H9 (cell line): ENCODE results near the gene SCN11A. TPM values are rescaled to one million over a fixed set of nuclear protein-coding genes. Genes with fewer than 3 reads are reported as not detected.

Experiments
- DNase-seq: peaks from one replicate; pipeline ENCODE4 v3.0.0-alpha.2; 2017
- H2AFZ ChIP-seq: one replicate; pipeline ENCODE4 v1.6.1; 2013; ENCODE audit warnings: mild to moderate bottlenecking, low read length, control low read depth, moderate library complexity
- H2AK5ac ChIP-seq: 2 replicates; pipeline ENCODE4 v1.6.1; 2013; ENCODE audit warnings: low read length, control low read depth, mixed read lengths; ENCODE audit not compliant: insufficient read length
- H2BK120ac ChIP-seq: one replicate; pipeline ENCODE4 v1.6.1; 2013; ENCODE audit warnings: low read depth, mild to moderate bottlenecking, low read length, control low read depth, inconsistent platforms; ENCODE audit not compliant: poor library complexity, severe bottlenecking
- H2BK12ac ChIP-seq: 2 replicates; pipeline ENCODE4 v1.6.1; 2013; ENCODE audit warnings: low read length, control low read depth, mixed read lengths, low read depth; ENCODE audit not compliant: insufficient read length
- H2BK15ac ChIP-seq: 2 replicates; pipeline ENCODE4 v1.6.1; 2013; ENCODE audit warnings: low read depth, low read length, control low read depth
- H2BK20ac ChIP-seq: one replicate; pipeline ENCODE4 v1.6.1; 2013; ENCODE audit warnings: low read depth, mild to moderate bottlenecking, low read length, control low read depth, inconsistent platforms; ENCODE audit not compliant: poor library complexity, severe bottlenecking
- H2BK5ac ChIP-seq: 2 replicates; pipeline ENCODE4 v1.6.1; 2013; ENCODE audit warnings: low read length, control low read depth, mixed read lengths; ENCODE audit not compliant: insufficient read length
- H3K14ac ChIP-seq: 2 replicates; pipeline ENCODE4 v1.6.1; 2013; ENCODE audit warnings: low read length, control low read depth; ENCODE audit not compliant: insufficient read depth
- H3K18ac ChIP-seq: 2 replicates; pipeline ENCODE4 v1.6.1; 2013; ENCODE audit warnings: low read depth, mild to moderate bottlenecking, mixed read lengths, low read length, control low read depth; ENCODE audit not compliant: insufficient read length
- H3K23ac ChIP-seq: 2 replicates; pipeline ENCODE4 v1.6.1; 2013; ENCODE audit warnings: low read length, control low read depth, mixed read lengths, low read depth; ENCODE audit not compliant: insufficient read length
- H3K23me2 ChIP-seq: 2 replicates; pipeline ENCODE4 v1.6.1; 2013; ENCODE audit warnings: low read depth, mild to moderate bottlenecking, mixed read lengths, low read length, control low read depth; ENCODE audit not compliant: insufficient read length, poor library complexity, severe bottlenecking
- H3K27ac ChIP-seq: 2 replicates; pipeline ENCODE4 v1.5.1; 2013; ENCODE audit warnings: low read length, control low read depth, mixed read lengths, low read depth; ENCODE audit not compliant: insufficient read length
- H3K27me3 ChIP-seq: 2 replicates; pipeline ENCODE4 v1.6.1; 2013; ENCODE audit warnings: low read length, control low read depth, inconsistent platforms; ENCODE audit not compliant: insufficient read depth
- H3K4ac ChIP-seq: 2 replicates; pipeline ENCODE4 v1.6.1; 2013; ENCODE audit warnings: low read depth, mild to moderate bottlenecking, control low read depth, inconsistent platforms, low read length, moderate library complexity
- H3K4me1 ChIP-seq: 2 replicates; pipeline ENCODE4 v1.6.1; 2013; ENCODE audit warnings: low read length, control low read depth, inconsistent platforms; ENCODE audit not compliant: insufficient read depth
- H3K4me2 ChIP-seq: 2 replicates; pipeline ENCODE4 v1.6.1; 2013; ENCODE audit warnings: low read length, control low read depth, mixed read lengths; ENCODE audit not compliant: insufficient read length, insufficient read depth
- H3K56ac ChIP-seq: 2 replicates; pipeline ENCODE4 v1.6.1; 2013; ENCODE audit warnings: low read depth, mild to moderate bottlenecking, mixed read lengths, low read length, control low read depth; ENCODE audit not compliant: insufficient read length
- H3K79me1 ChIP-seq: 2 replicates; pipeline ENCODE4 v1.6.1; 2013; ENCODE audit warnings: low read depth, mild to moderate bottlenecking, moderate library complexity, low read length, control low read depth, inconsistent platforms; ENCODE audit not compliant: insufficient read depth, poor library complexity, severe bottlenecking
- H3K79me2 ChIP-seq: 2 replicates; pipeline ENCODE4 v1.6.1; 2013; ENCODE audit warnings: low read length, control low read depth, inconsistent platforms; ENCODE audit not compliant: insufficient read depth
- H3K9ac ChIP-seq: 2 replicates; pipeline ENCODE4 v1.6.1; 2013; ENCODE audit warnings: low read length, control low read depth, mixed read lengths; ENCODE audit not compliant: insufficient read length; ENCODE audit errors: extremely low read depth
- H3K9me3 ChIP-seq: one replicate; pipeline ENCODE4 v1.6.1; 2013; ENCODE audit warnings: low read depth, low read length, inconsistent platforms; ENCODE audit not compliant: control insufficient read depth
- H3T11ph ChIP-seq: one replicate; pipeline ENCODE4 v1.6.1; 2013; ENCODE audit warnings: mild to moderate bottlenecking, low read length, control low read depth, inconsistent platforms
- H4K20me1 ChIP-seq: one replicate; pipeline ENCODE4 v1.6.1; 2013; ENCODE audit not compliant: control insufficient read depth, insufficient read length, insufficient read depth
- H4K5ac ChIP-seq: 2 replicates; pipeline ENCODE4 v1.6.1; 2013; ENCODE audit warnings: low read depth, mild to moderate bottlenecking, mixed read lengths, low read length, control low read depth; ENCODE audit not compliant: insufficient read length
- H4K8ac ChIP-seq: replicated peaks from 2 replicates; pipeline ENCODE4 v1.6.1; 2013; ENCODE audit warnings: low read length, control low read depth, mixed read lengths, low read depth; ENCODE audit not compliant: insufficient read length
- H4K91ac ChIP-seq: 2 replicates; pipeline ENCODE4 v1.6.1; 2013; ENCODE audit warnings: low read depth, mild to moderate bottlenecking, moderate library complexity, mixed read lengths, low read length, control low read depth; ENCODE audit not compliant: insufficient read length
- H3K27ac Mint-ChIP-seq, 3 experiments: 2 replicates in 2 of 3; 3 replicates in 1 of 3; pipeline ENCODE4 v1.8.0; 2020 to 2021; ENCODE audit warnings: mixed read lengths in 3 of 3, mild to moderate bottlenecking in 1 of 3, moderate library complexity in 1 of 3
- H3K27me3 Mint-ChIP-seq: 2 replicates; pipeline ENCODE4 v1.8.0; 2021; ENCODE audit warnings: low read depth, mild to moderate bottlenecking, moderate library complexity, mixed read lengths
- H3K36me3 Mint-ChIP-seq, 3 experiments: 2 replicates in 2 of 3; 3 replicates in 1 of 3; pipeline ENCODE4 v1.8.0; 2020 to 2021; ENCODE audit warnings: low read depth in 3 of 3, mixed read lengths in 3 of 3; ENCODE audit not compliant: insufficient read depth in 1 of 3
- H3K4me1 Mint-ChIP-seq, 2 experiments: 2 replicates each; pipeline ENCODE4 v1.8.0; 2020; ENCODE audit warnings: mixed read lengths in 2 of 2
- H3K4me3 Mint-ChIP-seq, 2 experiments: 2 replicates in 1 of 2; 3 replicates in 1 of 2; pipeline ENCODE4 v1.8.0; 2020 to 2021; ENCODE audit warnings: mild to moderate bottlenecking in 2 of 2, mixed read lengths in 2 of 2, moderate library complexity in 1 of 2
- H3K9me3 Mint-ChIP-seq, 2 experiments: 2 replicates in 1 of 2; 3 replicates in 1 of 2; pipeline ENCODE4 v1.8.0; 2020; ENCODE audit warnings: mild to moderate bottlenecking in 2 of 2, mixed read lengths in 2 of 2, moderate library complexity in 1 of 2
- CTCF ChIP-seq: fragments of 200-600 bp; sonication (generic); conservative IDR thresholded peaks from 3 replicates; pipeline ENCODE4 v1.8.0; 2021; ENCODE audit warnings: antibody characterized with exemption, mild to moderate bottlenecking
- WGBS: extraction: QIAGEN DNeasy Blood & Tissue Kit; methylation state at CpG from one replicate; pipeline ENCODE4 v1.1.7; 2013; ENCODE audit warnings: missing lambda C conversion rate, low lambda C conversion rate, mixed read lengths; ENCODE audit not compliant: insufficient read length; ENCODE audit errors: extremely low coverage; 5-methylcytosine and 5-hydroxymethylcytosine counted together
- total RNA-seq: library from RNA; stranded (reverse); gene quantifications from 2 replicates; pipeline ENCODE4 v1.2.1, GENCODE V29; 2021

Gene SCN11A
- total RNA-seq, 1 experiment from 2014 or later = 0.17 TPM

DNA sequence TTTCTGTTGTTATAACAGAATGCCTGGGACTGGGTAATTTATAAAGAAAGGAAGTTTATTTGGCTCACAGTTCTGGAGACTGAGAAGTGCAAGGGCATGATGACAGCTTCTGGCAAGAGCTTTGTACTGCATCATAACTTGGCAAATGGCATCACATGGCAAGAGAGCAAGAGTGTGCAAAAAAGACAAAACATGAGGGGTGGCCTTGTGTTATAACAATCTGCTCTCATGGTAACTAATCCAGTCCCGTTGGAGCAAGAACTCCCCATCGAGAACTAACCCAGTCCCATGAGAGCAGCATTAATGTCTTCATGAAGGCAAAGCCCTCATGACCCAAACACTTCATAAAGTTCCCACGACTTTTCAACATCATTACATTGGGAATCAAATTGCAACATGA lies 23.2 kb downstream of the SCN11A start:
- Histone ChIP-seq H2BK12ac (no peak overlapping the region), H2BK5ac (no peak overlapping the region), H3K23me2 (no peaks in the 10 kb centered on the region), H3K79me1 (no peaks in the 10 kb centered on the region), H3K79me2 (no peaks in the 10 kb centered on the region), H3K4ac (no peak overlapping the region), H2BK20ac (no peak overlapping the region), H4K8ac (no peak overlapping the region), H2BK15ac (no peak overlapping the region), H3K56ac (no peak overlapping the region), H3K9me3 (no peaks in the 10 kb centered on the region), H4K91ac (no peak overlapping the region), H3K23ac (no peak overlapping the region), H3T11ph (no peak overlapping the region), H3K18ac (no peak overlapping the region), H2AK5ac (no peak overlapping the region), H4K20me1 (no peaks in the 10 kb centered on the region), H3K4me1 (no peaks in the 10 kb centered on the region), H3K4me2 (no peak overlapping the region), H2BK120ac (no peak overlapping the region), H4K5ac (no peak overlapping the region), H3K14ac (no peak overlapping the region), H3K27me3 (no peaks in the 10 kb centered on the region), H3K27ac (no peak overlapping the region), H3K9ac (no peak overlapping the region), H2AFZ (no peak overlapping the region)
- no CpG with 5 or more reads among the region's 3 CpGs for WGBS
- Mint-ChIP-seq H3K9me3 (no peaks in the 10 kb centered on the region), H3K36me3 (no peaks in the 10 kb centered on the region), H3K4me3 (no peak overlapping the region), H3K4me1 (no peaks in the 10 kb centered on the region), H3K27me3 (peaks cover 2% of the 10 kb centered on the region; the same call in 1 of the 2 replicates), H3K27ac (no peak overlapping the region)
- no peak for DNase-seq
- TF ChIP-seq CTCF = no peak
